Tongue (tissue), 2 donors: Measurements from ENCODE around the gene AJAP1. TPM values are rescaled to one million over a fixed set of nuclear protein-coding genes. Genes with fewer than 3 reads are reported as not detected.

Experiments used
- DNase-seq: peaks from one replicate; pipeline ENCODE4 v3.0.0-alpha.2; 2015
- total RNA-seq: library from RNA; depleted of rRNA; stranded (reverse); fragments of >200 nt; gene quantifications from one replicate; pipeline ENCODE4 v1.2.3, GENCODE V29; 2014

AJAP1 gene
- total RNA-seq, 1 donor from 2014 or later = 0.51 TPM

GRCh38 chr1:4772294-4773010 lies 118.0 kb downstream of the AJAP1 start:
- no peak for DNase-seq

GRCh38 chr1:4773226-4773625 lies 118.8 kb downstream of the AJAP1 start:
- DNase-seq = no peak

- no peak for DNase-seq
Measured at GRCh38 chr1:4775506-4775905, 121.1 kb downstream of the AJAP1 start.

GRCh38 chr1:4778056-4778455 lies 123.6 kb downstream of the AJAP1 start:
- peak; percentile 73 for DNase-seq

GRCh38 chr1:4781646-4782045 lies 127.2 kb downstream of the AJAP1 start:
- DNase-seq = no peak

- no peak for DNase-seq
Measured at GRCh38 chr1:4784761-4785160, 130.4 kb downstream of the AJAP1 start.

GRCh38 chr1:4786055-4786454 lies 131.6 kb downstream of the AJAP1 start:
- peak; percentile 52 for DNase-seq

- DNase-seq = no peak
Measured at GRCh38 chr1:4787551-4787950, 133.1 kb downstream of the AJAP1 start.

GRCh38 chr1:4792565-4792964 lies 138.2 kb downstream of the AJAP1 start:
- no peak for DNase-seq

GRCh38 chr1:4794020-4794780 lies 139.8 kb downstream of the AJAP1 start:
- DNase-seq = no peak

- peak; percentile 50 for DNase-seq
Measured at GRCh38 chr1:4796161-4797015, 142.0 kb downstream of the AJAP1 start.

GRCh38 chr1:4797016-4797410 lies 142.6 kb downstream of the AJAP1 start:
- DNase-seq = no peak

GRCh38 chr1:4797429-4797828 lies 143.0 kb downstream of the AJAP1 start:
- no peak for DNase-seq

- DNase-seq = peak; percentile 95
Measured at GRCh38 chr1:4801192-4801924, 146.9 kb downstream of the AJAP1 start.

GRCh38 chr1:4802024-4802423 lies 147.6 kb downstream of the AJAP1 start:
- DNase-seq = peak; percentile 29

GRCh38 chr1:4803335-4803734 lies 148.9 kb downstream of the AJAP1 start:
- no peak for DNase-seq

- DNase-seq = no peak
Measured at GRCh38 chr1:4805987-4806386, 151.6 kb downstream of the AJAP1 start.

- no peak for DNase-seq
Measured at GRCh38 chr1:4820543-4820942, 166.1 kb downstream of the AJAP1 start.

- peak; percentile 73 for DNase-seq
Measured at GRCh38 chr1:4825800-4826450, 171.5 kb downstream of the AJAP1 start.

GRCh38 chr1:4830707-4831106 lies 176.3 kb downstream of the AJAP1 start:
- peak; percentile 78 for DNase-seq

GRCh38 chr1:4836574-4836973 lies 182.2 kb downstream of the AJAP1 start:
- DNase-seq = no peak
